ENCODE measurements around the gene HMX1. TPM values are rescaled to one million over a fixed set of nuclear protein-coding genes. Genes with fewer than 3 reads are reported as not detected.

HMX1 gene
- total and polyA plus RNA-seq, 2 donors (not counting 3 experiments of a cell fraction or from before 2014, with no cell fraction given), result not detected

DNA sequence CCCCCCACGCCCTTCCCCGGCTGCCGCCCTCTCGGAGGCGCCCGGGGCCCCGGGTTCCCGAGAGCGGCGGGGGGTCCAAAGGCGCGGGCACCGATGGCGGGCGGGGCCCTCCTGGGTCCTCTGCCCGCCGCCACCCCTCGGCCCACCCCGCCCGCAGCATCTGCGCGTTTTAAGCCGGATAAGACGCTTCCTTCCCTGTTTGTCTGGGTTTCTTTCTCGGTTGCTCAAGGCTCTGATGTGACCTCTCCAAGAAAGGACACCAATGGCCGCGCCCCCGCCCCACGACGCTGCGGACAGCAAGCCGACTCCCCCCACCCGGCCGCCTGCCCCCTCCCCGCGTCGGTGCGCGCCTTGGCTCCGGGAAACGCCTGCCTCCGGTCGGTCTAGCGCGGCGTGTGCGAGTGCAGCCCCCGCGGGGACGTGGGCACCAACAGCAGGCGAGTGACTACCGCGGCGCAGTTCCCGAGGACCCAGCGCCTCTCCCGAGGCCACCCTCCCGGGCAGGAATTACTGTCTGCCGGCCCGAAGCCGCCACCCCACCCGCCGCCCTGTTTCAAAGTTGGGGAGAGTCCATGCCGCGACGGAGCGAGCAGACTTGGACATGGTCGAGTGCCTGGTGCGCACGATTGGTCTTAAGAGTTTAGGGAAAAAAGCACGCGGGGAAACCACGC lies 21.1 kb upstream of the HMX1 start:
- Histone ChIP-seq H2AFZ (ENCODE audit: low read depth, low read length) (no peak overlapping the region), H3K27me3 (ENCODE audit: control insufficient read depth in 2 of 2, insufficient read depth in 2 of 2, low read length in 2 of 2) (peaks cover 44 to 48% of the 10 kb centered on the region in 2 experiments), H3K9me1 (replicated peaks; ENCODE audit: control insufficient read depth, extremely low read depth, insufficient read depth, low read length) (no peaks in the 10 kb centered on the region), H3K4me3 (replicated peaks in 1 of 3; ENCODE audit: insufficient read depth in 1 of 3, low read depth in 1 of 3, low read length in 3 of 3) (no peak overlapping the region), H3K4me1 (ENCODE audit: control insufficient read depth, extremely low read depth, insufficient read depth, low read length) (no peaks in the 10 kb centered on the region), H3K9me3 (replicated peaks; ENCODE audit: control insufficient read depth, insufficient read depth, low read length) (no peaks in the 10 kb centered on the region), H3K4me2 (ENCODE audit: insufficient read depth, low read length) (no peak overlapping the region), H3K27ac (ENCODE audit: insufficient read depth, low read depth, low read length) (no peak overlapping the region), H4K20me1 (replicated peaks; ENCODE audit: control insufficient read depth, extremely low read depth, insufficient read depth, low read length) (no peaks in the 10 kb centered on the region), H3K9ac (replicated peaks; ENCODE audit: extremely low read depth, insufficient read depth, low read length) (no peak overlapping the region), H3K79me2 (ENCODE audit: control insufficient read depth, insufficient read depth, low read length) (no peaks in the 10 kb centered on the region), H3K36me3 (ENCODE audit: control insufficient read depth in 2 of 2, extremely low read depth in 1 of 2, insufficient read depth in 2 of 2, low read length in 2 of 2) (no peaks in the 10 kb centered on the region)
- CTCF ChIA-PET, result no interaction called here
- TF ChIP-seq EZH2 (IDR thresholded peaks at IDR 0.05; ENCODE audit: borderline replicate concordance, low read depth, low read length, severe bottlenecking) (no peak), POLR2AphosphoS5 (IDR thresholded peaks at IDR 0.05; ENCODE audit: insufficient read depth, low read depth, low read length) (no peak), MYC (IDR thresholded peaks at IDR 0.05; ENCODE audit: low read depth, low read length) (no peak), JUN (IDR thresholded peaks at IDR 0.05; ENCODE audit: borderline replicate concordance, insufficient read depth, insufficient read length, low read depth) (no peak), FOS (IDR thresholded peaks at IDR 0.05; ENCODE audit: borderline replicate concordance, insufficient read depth, low read length) (no peak), POLR2A (IDR thresholded peaks at IDR 0.05; ENCODE audit: low read depth, low read length) (no peak), GATA2 (IDR thresholded peaks at IDR 0.05; ENCODE audit: insufficient read depth, insufficient read length, low read depth, low read length) (no peak)
- TF ChIP-seq, protein P1, sequence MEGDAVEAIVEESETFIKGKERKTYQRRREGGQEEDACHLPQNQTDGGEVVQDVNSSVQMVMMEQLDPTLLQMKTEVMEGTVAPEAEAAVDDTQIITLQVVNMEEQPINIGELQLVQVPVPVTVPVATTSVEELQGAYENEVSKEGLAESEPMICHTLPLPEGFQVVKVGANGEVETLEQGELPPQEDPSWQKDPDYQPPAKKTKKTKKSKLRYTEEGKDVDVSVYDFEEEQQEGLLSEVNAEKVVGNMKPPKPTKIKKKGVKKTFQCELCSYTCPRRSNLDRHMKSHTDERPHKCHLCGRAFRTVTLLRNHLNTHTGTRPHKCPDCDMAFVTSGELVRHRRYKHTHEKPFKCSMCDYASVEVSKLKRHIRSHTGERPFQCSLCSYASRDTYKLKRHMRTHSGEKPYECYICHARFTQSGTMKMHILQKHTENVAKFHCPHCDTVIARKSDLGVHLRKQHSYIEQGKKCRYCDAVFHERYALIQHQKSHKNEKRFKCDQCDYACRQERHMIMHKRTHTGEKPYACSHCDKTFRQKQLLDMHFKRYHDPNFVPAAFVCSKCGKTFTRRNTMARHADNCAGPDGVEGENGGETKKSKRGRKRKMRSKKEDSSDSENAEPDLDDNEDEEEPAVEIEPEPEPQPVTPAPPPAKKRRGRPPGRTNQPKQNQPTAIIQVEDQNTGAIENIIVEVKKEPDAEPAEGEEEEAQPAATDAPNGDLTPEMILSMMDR (IDR thresholded peaks at IDR 0.05; ENCODE audit: extremely low read depth in 1 of 2, insufficient read depth in 1 of 2, low read depth in 1 of 2, low read length in 2 of 2), result no peak
- no peak for DNase-seq (ENCODE audit: low read depth, low spot score)
- dilution Hi-C loops (cut with MboI; ENCODE audit: extremely low pct_ligation_motif_present, low sequenced_read_pairs), result no loop called here
- BruUV-seq (replicated peaks), result no TSS peak
- FAIRE-seq, result no peak
- POLR2A ChIA-PET, result no interaction called here
- intact Hi-C loops (cut with micrococcal nuclease), result no loop called here
